ENCODE data around the gene DIS3L2.

Gene DIS3L2

DNA sequence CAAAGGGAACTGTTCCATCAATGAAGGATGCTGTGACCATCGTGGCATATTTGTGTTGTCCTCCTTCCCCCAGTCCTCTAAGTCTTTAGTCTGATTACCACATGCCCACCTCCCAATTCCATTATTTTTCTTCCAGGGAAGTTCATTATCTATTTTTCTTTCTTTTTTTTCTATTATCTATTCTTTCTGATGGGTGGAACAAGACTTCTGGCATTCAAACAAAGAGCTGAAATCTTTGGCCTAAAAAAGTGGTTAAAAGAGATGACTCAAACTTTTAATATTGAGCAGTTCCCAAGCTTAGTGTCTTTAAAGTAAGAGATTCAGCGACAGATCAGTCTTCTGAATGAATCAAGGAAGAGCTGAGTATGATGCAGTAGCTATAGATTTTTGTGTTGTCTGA is 66.6 kb downstream of the DIS3L2 start:
- Histone ChIP-seq H3K4me2 (ENCODE audit: low read depth, low read length, poor library complexity, severe bottlenecking) (no peak overlapping the region), H3K9ac (ENCODE audit: low read depth, low read length, poor library complexity, severe bottlenecking) (no peak overlapping the region), H3F3A (ENCODE audit: low read depth) (no peaks in the 10 kb centered on the region), H4K20me1 (ENCODE audit: insufficient read depth, low read length, poor library complexity, severe bottlenecking) (no peaks in the 10 kb centered on the region), H3K4me3 (ENCODE audit: low read length, poor library complexity, severe bottlenecking) (no peak overlapping the region), H3K27me3 (ENCODE audit: insufficient read depth, low read length, poor library complexity, severe bottlenecking) (no peaks in the 10 kb centered on the region), H3K36me3 (ENCODE audit: insufficient read depth, low read length) (peaks cover 45% of the 10 kb centered on the region; the same call in 1 of the 2 replicates), H3K9me3 (ENCODE audit: insufficient read depth, low read depth, low read length) (no peaks in the 10 kb centered on the region), H3K4me1 (ENCODE audit: insufficient read depth, low read length, poor library complexity, severe bottlenecking) (peaks cover 11% of the 10 kb centered on the region), H2AFZ (ENCODE audit: low read length) (no peak overlapping the region), H3K79me2 (ENCODE audit: insufficient read depth, low read length) (no peaks in the 10 kb centered on the region), H3K9me2 (replicated peaks; ENCODE audit: low read depth, low read length) (no peaks in the 10 kb centered on the region)
- no peak for TF ChIP-seq EZH2phosphoT487 (IDR thresholded peaks at IDR 0.05; ENCODE audit: borderline replicate concordance)
- TF ChIP-seq, protein P1, sequence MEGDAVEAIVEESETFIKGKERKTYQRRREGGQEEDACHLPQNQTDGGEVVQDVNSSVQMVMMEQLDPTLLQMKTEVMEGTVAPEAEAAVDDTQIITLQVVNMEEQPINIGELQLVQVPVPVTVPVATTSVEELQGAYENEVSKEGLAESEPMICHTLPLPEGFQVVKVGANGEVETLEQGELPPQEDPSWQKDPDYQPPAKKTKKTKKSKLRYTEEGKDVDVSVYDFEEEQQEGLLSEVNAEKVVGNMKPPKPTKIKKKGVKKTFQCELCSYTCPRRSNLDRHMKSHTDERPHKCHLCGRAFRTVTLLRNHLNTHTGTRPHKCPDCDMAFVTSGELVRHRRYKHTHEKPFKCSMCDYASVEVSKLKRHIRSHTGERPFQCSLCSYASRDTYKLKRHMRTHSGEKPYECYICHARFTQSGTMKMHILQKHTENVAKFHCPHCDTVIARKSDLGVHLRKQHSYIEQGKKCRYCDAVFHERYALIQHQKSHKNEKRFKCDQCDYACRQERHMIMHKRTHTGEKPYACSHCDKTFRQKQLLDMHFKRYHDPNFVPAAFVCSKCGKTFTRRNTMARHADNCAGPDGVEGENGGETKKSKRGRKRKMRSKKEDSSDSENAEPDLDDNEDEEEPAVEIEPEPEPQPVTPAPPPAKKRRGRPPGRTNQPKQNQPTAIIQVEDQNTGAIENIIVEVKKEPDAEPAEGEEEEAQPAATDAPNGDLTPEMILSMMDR (conservative IDR thresholded peaks at IDR 0.05; ENCODE audit: low read length) = no peak

DNA sequence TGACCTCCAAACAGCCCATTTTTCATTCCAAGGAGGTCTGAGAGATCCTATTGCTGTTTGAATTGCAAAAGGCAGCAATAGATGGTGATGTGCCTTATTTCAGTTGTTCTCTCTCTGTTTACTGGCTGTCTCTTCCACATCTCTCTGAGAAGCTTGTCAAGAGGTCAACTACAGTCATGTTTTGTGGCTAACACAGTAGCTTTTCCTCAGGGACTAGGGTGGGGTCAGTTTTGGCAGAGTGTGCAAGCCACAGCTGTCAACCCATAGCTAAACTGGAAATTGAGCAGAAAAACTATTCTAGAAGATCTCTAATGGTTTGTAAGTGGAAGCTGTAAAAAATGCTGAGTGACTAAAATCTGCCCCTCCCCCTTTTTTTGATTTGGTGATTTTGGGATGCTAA is 67.1 kb downstream of the DIS3L2 start:
- no peak overlapping the region for H3K4me3 ChIP-seq (ENCODE audit: low read length, poor library complexity, severe bottlenecking)
- no peak overlapping the region for H2AFZ ChIP-seq (ENCODE audit: low read length)
- no peaks in the 10 kb centered on the region for H3K27me3 ChIP-seq (ENCODE audit: insufficient read depth, low read length, poor library complexity, severe bottlenecking)
- no peaks in the 10 kb centered on the region for H3K79me2 ChIP-seq (ENCODE audit: insufficient read depth, low read length)
- peaks cover 11% of the 10 kb centered on the region for H3K4me1 ChIP-seq (ENCODE audit: insufficient read depth, low read length, poor library complexity, severe bottlenecking)
- no peaks in the 10 kb centered on the region for H3F3A ChIP-seq (ENCODE audit: low read depth)
- no peak for TF ChIP-seq EZH2phosphoT487 (IDR thresholded peaks at IDR 0.05; ENCODE audit: borderline replicate concordance)
- TF ChIP-seq, protein P1 (conservative IDR thresholded peaks at IDR 0.05; ENCODE audit: low read length) = no peak
- H4K20me1 ChIP-seq (ENCODE audit: insufficient read depth, low read length, poor library complexity, severe bottlenecking) = no peaks in the 10 kb centered on the region
- H3K4me2 ChIP-seq (ENCODE audit: low read depth, low read length, poor library complexity, severe bottlenecking) = no peak overlapping the region
- peaks cover 40% of the 10 kb centered on the region; the same call in 1 of the 2 replicates for H3K36me3 ChIP-seq (ENCODE audit: insufficient read depth, low read length)
- H3K9me3 ChIP-seq (ENCODE audit: insufficient read depth, low read depth, low read length) = no peaks in the 10 kb centered on the region
- no peaks in the 10 kb centered on the region for H3K9me2 ChIP-seq (replicated peaks; ENCODE audit: low read depth, low read length)
- no peak overlapping the region for H3K9ac ChIP-seq (ENCODE audit: low read depth, low read length, poor library complexity, severe bottlenecking)

DNA sequence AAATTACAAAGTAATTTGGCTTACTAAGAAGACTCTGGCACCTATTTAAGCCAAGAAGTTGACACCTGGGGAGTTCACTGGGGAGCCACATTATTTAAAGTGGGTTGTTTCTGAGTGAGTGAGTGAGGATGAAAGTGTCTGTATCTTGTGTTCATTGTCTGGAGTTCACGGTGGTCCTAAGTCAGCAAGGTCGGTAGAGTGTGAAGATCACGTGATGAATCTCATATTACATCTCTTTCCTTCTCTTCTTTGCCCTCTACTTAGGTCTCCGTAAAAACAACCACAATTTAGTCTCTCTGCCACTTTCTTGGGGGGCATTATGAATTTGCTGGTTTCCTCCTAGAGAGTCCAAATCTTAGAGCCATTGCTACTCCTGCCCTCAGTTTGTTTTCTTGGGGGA is 67.8 kb downstream of the DIS3L2 start:
- no peak overlapping the region for H3K4me2 ChIP-seq (ENCODE audit: low read depth, low read length, poor library complexity, severe bottlenecking)
- no peak for TF ChIP-seq EZH2phosphoT487 (IDR thresholded peaks at IDR 0.05; ENCODE audit: borderline replicate concordance)
- TF ChIP-seq, protein P1 (conservative IDR thresholded peaks at IDR 0.05; ENCODE audit: low read length) = no peak
- no peak overlapping the region for H3K4me3 ChIP-seq (ENCODE audit: low read length, poor library complexity, severe bottlenecking)
- no peaks in the 10 kb centered on the region for H4K20me1 ChIP-seq (ENCODE audit: insufficient read depth, low read length, poor library complexity, severe bottlenecking)
- H3K36me3 ChIP-seq (ENCODE audit: insufficient read depth, low read length) = peaks cover 35% of the 10 kb centered on the region; the same call in 1 of the 2 replicates
- H3F3A ChIP-seq (ENCODE audit: low read depth) = no peaks in the 10 kb centered on the region
- peaks cover 11% of the 10 kb centered on the region for H3K4me1 ChIP-seq (ENCODE audit: insufficient read depth, low read length, poor library complexity, severe bottlenecking)
- no peaks in the 10 kb centered on the region for H3K79me2 ChIP-seq (ENCODE audit: insufficient read depth, low read length)
- H3K9me3 ChIP-seq (ENCODE audit: insufficient read depth, low read depth, low read length) = no peaks in the 10 kb centered on the region
- no peak overlapping the region for H2AFZ ChIP-seq (ENCODE audit: low read length)
- H3K9me2 ChIP-seq (replicated peaks; ENCODE audit: low read depth, low read length) = no peaks in the 10 kb centered on the region
- no peak overlapping the region for H3K9ac ChIP-seq (ENCODE audit: low read depth, low read length, poor library complexity, severe bottlenecking)
- no peaks in the 10 kb centered on the region for H3K27me3 ChIP-seq (ENCODE audit: insufficient read depth, low read length, poor library complexity, severe bottlenecking)
